ENCODE results near the gene BCAP31. TPM values are rescaled to one million over a fixed set of nuclear protein-coding genes. Genes with fewer than 3 reads are reported as not detected.

Gene BCAP31
- total and polyA plus RNA-seq, 12 donors, result 70.2 to 164 (median 85.4) TPM

- no peak overlapping the region for H3K4me3 ChIP-seq
- no peaks in the 10 kb centered on the region for H3K4me1 ChIP-seq
- no peak overlapping the region for H3K27ac ChIP-seq
- TF ChIP-seq, protein P1, sequence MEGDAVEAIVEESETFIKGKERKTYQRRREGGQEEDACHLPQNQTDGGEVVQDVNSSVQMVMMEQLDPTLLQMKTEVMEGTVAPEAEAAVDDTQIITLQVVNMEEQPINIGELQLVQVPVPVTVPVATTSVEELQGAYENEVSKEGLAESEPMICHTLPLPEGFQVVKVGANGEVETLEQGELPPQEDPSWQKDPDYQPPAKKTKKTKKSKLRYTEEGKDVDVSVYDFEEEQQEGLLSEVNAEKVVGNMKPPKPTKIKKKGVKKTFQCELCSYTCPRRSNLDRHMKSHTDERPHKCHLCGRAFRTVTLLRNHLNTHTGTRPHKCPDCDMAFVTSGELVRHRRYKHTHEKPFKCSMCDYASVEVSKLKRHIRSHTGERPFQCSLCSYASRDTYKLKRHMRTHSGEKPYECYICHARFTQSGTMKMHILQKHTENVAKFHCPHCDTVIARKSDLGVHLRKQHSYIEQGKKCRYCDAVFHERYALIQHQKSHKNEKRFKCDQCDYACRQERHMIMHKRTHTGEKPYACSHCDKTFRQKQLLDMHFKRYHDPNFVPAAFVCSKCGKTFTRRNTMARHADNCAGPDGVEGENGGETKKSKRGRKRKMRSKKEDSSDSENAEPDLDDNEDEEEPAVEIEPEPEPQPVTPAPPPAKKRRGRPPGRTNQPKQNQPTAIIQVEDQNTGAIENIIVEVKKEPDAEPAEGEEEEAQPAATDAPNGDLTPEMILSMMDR (IDR thresholded peaks at IDR 0.05), result no peak
- DNase-seq (no peak), ATAC-seq (no peak)
- 87 to 90% methylated on average over 7 to 23 of the region's 23 CpGs for WGBS, 2 donors
- peaks cover 0 to 40% (median 6%) of the 10 kb centered on the region in 7 donors for H3K27me3 ChIP-seq
- intact Hi-C loops (cut with DNase I), result loop anchor here in 9 of 10 donors (2.0 to 10.0 kb wide), 12 partner anchors 55 to 725 kb away; no protein-coding TSS in a partner anchor
- H3K36me3 ChIP-seq, result no peaks in the 10 kb centered on the region
- H3K9me3 ChIP-seq, result peaks cover 0 to 1% (median 0%) of the 10 kb centered on the region in 11 donors
Measured at GRCh38 chrX:153669901-153670731, 54.1 kb downstream of the BCAP31 start.

DNA sequence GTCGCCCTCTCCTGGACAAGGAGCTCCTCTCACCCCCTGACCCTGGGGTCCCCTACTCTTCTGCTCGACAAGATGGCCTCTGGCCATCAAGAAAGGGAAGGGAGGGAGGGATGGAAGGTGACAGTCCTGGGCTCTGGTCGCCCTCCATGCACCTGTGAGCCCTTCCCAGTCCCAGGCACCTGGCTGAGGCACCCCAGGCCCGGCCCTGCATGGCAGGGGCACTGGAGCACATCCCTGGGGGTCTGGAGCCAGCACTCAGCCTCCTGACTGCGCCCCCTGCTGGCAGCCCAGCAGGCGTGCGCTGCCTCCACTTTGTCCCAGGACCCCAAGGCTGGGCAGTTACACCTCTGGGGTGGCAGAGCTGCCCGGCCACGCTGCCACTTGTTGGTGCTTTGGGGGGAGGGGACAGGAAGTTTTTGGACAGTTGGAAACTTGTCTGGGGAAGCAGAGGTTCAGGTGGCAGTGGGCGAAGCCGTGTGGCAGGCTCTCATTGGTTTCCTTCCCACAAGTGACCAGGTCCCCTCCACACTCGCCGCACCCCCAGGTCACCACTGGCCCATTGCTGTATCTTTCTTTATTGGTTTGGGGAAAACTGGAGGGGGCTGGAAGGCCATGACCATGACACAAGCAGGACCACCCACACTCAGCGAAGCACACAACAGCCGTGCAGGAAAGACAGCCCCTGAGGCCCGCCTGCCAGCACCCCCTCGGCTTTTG lies 54.9 kb downstream of the BCAP31 start:
- Histone ChIP-seq H3K27ac (no peak overlapping the region), H3K4me3 (no peak overlapping the region), H3K4me1 (no peaks in the 10 kb centered on the region), H3K36me3 (no peaks in the 10 kb centered on the region), H3K9me3 (peaks cover 0 to 4% (median 0%) of the 10 kb centered on the region in 11 donors), H3K27me3 (peaks cover 0 to 40% (median 4%) of the 10 kb centered on the region in 7 donors)
- WGBS, 2 donors, result 59 to 60% methylated on average over 15 to 17 of the region's 17 CpGs
- ATAC-seq (peak in 2 of 8 donors; percentile 46 to 49), DNase-seq (no peak)
- TF ChIP-seq, protein P1 (IDR thresholded peaks at IDR 0.05), result peak; percentile 38 to 84 (median 68)
- intact Hi-C loops (cut with DNase I), result loop anchor here in 9 of 10 donors (2.0 to 10.0 kb wide), 11 partner anchors 55 to 725 kb away; no protein-coding TSS in a partner anchor

- peaks cover 0 to 40% (median 2%) of the 10 kb centered on the region in 7 donors for H3K27me3 ChIP-seq
- TF ChIP-seq, protein P1 (IDR thresholded peaks at IDR 0.05), result no peak
- no peaks in the 10 kb centered on the region for H3K4me1 ChIP-seq
- no peaks in the 10 kb centered on the region for H3K36me3 ChIP-seq
- intact Hi-C loops (cut with DNase I), result loop anchor here in 9 of 10 donors (2.0 to 10.0 kb wide), 11 partner anchors 54 to 724 kb away; no protein-coding TSS in a partner anchor
- no peak overlapping the region for H3K4me3 ChIP-seq
- no peak for DNase-seq
- H3K27ac ChIP-seq, result no peak overlapping the region
- 87 to 91% methylated on average over 10 to 11 of the region's 11 CpGs for WGBS, 2 donors
- peaks cover 0 to 4% (median 0%) of the 10 kb centered on the region in 11 donors for H3K9me3 ChIP-seq
- ATAC-seq, result peak in 1 of 8 donors; percentile 2
Measured at GRCh38 chrX:153668423-153669173, 55.6 kb downstream of the BCAP31 start.
